AG08396 (cell line): ENCODE measurements around the gene TADA2A.
"Not testable (repeated sequence)": the region's sequence is repeated elsewhere in the genome, so short reads cannot be mapped to it uniquely, and the experiment has no call there.

ENCODE experiments used
- DNase-seq: peaks from one replicate; pipeline ENCODE4 v3.0.0; 2012; ENCODE audit warnings: low spot score, mixed read lengths

Gene TADA2A

GRCh38 chr17:37493249-37494027 is 86.8 kb downstream of the TADA2A start:
- peak; percentile 78 for DNase-seq

GRCh38 chr17:37494401-37494831 is 87.7 kb downstream of the TADA2A start:
- no peak for DNase-seq

GRCh38 chr17:37494971-37495370 is 88.3 kb downstream of the TADA2A start:
- no peak for DNase-seq

GRCh38 chr17:37500378-37500777 is 93.7 kb downstream of the TADA2A start:
- no peak for DNase-seq

- DNase-seq: no peak
Observed at GRCh38 chr17:37502009-37502936, 95.6 kb downstream of the TADA2A start.

- no peak for DNase-seq
Observed at GRCh38 chr17:37503148-37503547, 96.5 kb downstream of the TADA2A start.

- no peak for DNase-seq
Observed at GRCh38 chr17:37505333-37505732, 98.6 kb downstream of the TADA2A start.

- peak; percentile 29 for DNase-seq
Observed at GRCh38 chr17:37506678-37507077, 100.0 kb downstream of the TADA2A start.

GRCh38 chr17:37507111-37507510 is 100.4 kb downstream of the TADA2A start:
- DNase-seq: no peak

- no peak for DNase-seq
Observed at GRCh38 chr17:37510056-37510455, 103.4 kb downstream of the TADA2A start.

- DNase-seq: not testable (repeated sequence)
Observed at GRCh38 chr17:37511642-37512041, 105.0 kb downstream of the TADA2A start.

GRCh38 chr17:37512442-37513068 is 105.9 kb downstream of the TADA2A start:
- no peak for DNase-seq

GRCh38 chr17:37513711-37514110 is 107.0 kb downstream of the TADA2A start:
- DNase-seq: no peak

- no peak for DNase-seq
Observed at GRCh38 chr17:37516127-37516571, 109.5 kb downstream of the TADA2A start.

- DNase-seq: no peak
Observed at GRCh38 chr17:37517881-37518280, 111.2 kb downstream of the TADA2A start.

- DNase-seq: no peak
Observed at GRCh38 chr17:37518826-37519225, 112.1 kb downstream of the TADA2A start.

GRCh38 chr17:37519251-37519985 is 112.7 kb downstream of the TADA2A start:
- no peak for DNase-seq

- DNase-seq: no peak
Observed at GRCh38 chr17:37520174-37520573, 113.5 kb downstream of the TADA2A start.

GRCh38 chr17:37521821-37522220 is 115.1 kb downstream of the TADA2A start:
- no peak for DNase-seq

- DNase-seq: no peak
Observed at GRCh38 chr17:37523715-37524219, 117.1 kb downstream of the TADA2A start.

- peak; percentile 51 for DNase-seq
Observed at GRCh38 chr17:37527249-37527851, 120.7 kb downstream of the TADA2A start.
